Heart right ventricle (tissue), 16 donors: ENCODE data around the gene CNPY4. TPM values are rescaled to one million over a fixed set of nuclear protein-coding genes. Genes with fewer than 3 reads are reported as not detected.

Source experiments
- ATAC-seq, 8 donors: fragments of 200-7000 bp; cut with Tn5 transposase; one replicate each; pipeline ENCODE4 v1.9.1; 2020; ENCODE audit warnings: mild to moderate bottlenecking in 8 of 8, moderate library complexity in 8 of 8, moderate number of reproducible peaks in 1 of 8
- DNase-seq, 2 donors: peaks; one replicate each; pipeline ENCODE4 v3.0.0-alpha.2; 2020
- H3K27ac ChIP-seq, 10 donors: fragments of 200-600 bp; sonication (generic) in 2 of 10; one replicate each; pipeline versions ENCODE4 v1.5.0 to v1.8.0; 2020 to 2022; ENCODE audit warnings: mild to moderate bottlenecking in 3 of 10
- H3K27me3 ChIP-seq, 7 donors: fragments of 200-600 bp; one replicate each; pipeline ENCODE4 v1.8.0; 2021 to 2022; ENCODE audit warnings: mild to moderate bottlenecking in 2 of 7
- H3K36me3 ChIP-seq, 9 donors: fragments of 200-600 bp; sonication (generic) in 1 of 9; one replicate each; pipeline versions ENCODE4 v1.5.0 to v1.8.0; 2020 to 2022; ENCODE audit warnings: mild to moderate bottlenecking in 2 of 9
- H3K4me1 ChIP-seq, 9 donors: fragments of 200-600 bp; sonication (generic) in 1 of 9; one replicate each; pipeline versions ENCODE4 v1.5.0 to v1.8.0; 2020 to 2022; ENCODE audit warnings: mild to moderate bottlenecking in 4 of 9
- H3K4me3 ChIP-seq, 10 donors: fragments of 200-600 bp; sonication (generic) in 2 of 10; one replicate each; pipeline versions ENCODE4 v1.5.0 to v1.8.0; 2020 to 2022; ENCODE audit warnings: mild to moderate bottlenecking in 7 of 10, moderate library complexity in 2 of 10
- H3K9me3 ChIP-seq, 11 donors: fragments of 200-600 bp in 10 of 11; sonication (generic) in 2 of 11; one replicate each; pipeline versions ENCODE4 v1.5.0 to v1.8.0; 2013 to 2022; ENCODE audit warnings: mild to moderate bottlenecking in 2 of 11, control low read depth in 1 of 11, moderate library complexity in 1 of 11
- CTCF ChIP-seq, 9 donors: fragments of 200-600 bp; sonication (generic) in 2 of 9; IDR thresholded peaks; one replicate each; pipeline versions ENCODE4 v1.5.0 to v1.8.0; 2021 to 2022; ENCODE audit warnings: antibody characterized with exemption in 9 of 9, mild to moderate bottlenecking in 5 of 9, moderate library complexity in 1 of 9
- WGBS, 2 donors: extraction: QIAGEN DNeasy Blood & Tissue Kit; methylation state at CpG; one replicate each; pipeline ENCODE4 v1.1.7; 2013; ENCODE audit warnings: inconsistent platforms in 1 of 2; 5-methylcytosine and 5-hydroxymethylcytosine counted together
- intact Hi-C, 10 donors: fragments of 100-400 bp; cut with DNase I; formaldehyde crosslinking; loops; one replicate each; pipeline versions ENCODE4 v1.11.1 to v1.14.2; 2022
- polyA plus RNA-seq, 2 donors: library from polyadenylated mRNA; stranded (reverse); fragments of 200-250 nt; gene quantifications; one replicate each; pipeline ENCODE4 v1.2.3, GENCODE V29; 2013
- total RNA-seq, 10 donors: library from RNA; stranded (reverse); fragmentation: NEBNext Ultra II Directional in 3 of 10; extraction: Animal tissue kit (Norgen Biotek cat#: 25700) in 3 of 10; gene quantifications; one replicate each; pipeline versions ENCODE4 v1.2.1 to v1.2.4, GENCODE V29; 2021 to 2023
- donor health status: Arrhythmogenic right ventricular cardiomyopathy.
- donor health status: ischemic (EF 13 %, LVEDD 7.1; RV severe dilation, severe dysfunction).
- donor health status: healthy with polysubstance abuse.
- donor health status: DM: no; HTN: yes; CAD: no.
- donor health status: DM: no; HTN: no; CAD: no.
- donor health status: ischemic (EF 25% LVEDD 6.9; RV normal size, moderate dysfunction).
- donor health status: ischemic (EF 25% LVEDD 5.7; RV mildly dilated, moderate dysfunction).
- donor health status: healthy.
- donor health status: DM: yes; HTN: yes; CAD: no.
- donor health status: Ischemic cardiomyopathy.
- donor health status: ischemic (EF 35%, LVEDD 5.7; RV mildly dilated, moderate dysfunction).
- donor health status: nonischemic (EF 11% LVEDD 7.7; RV severe dilation, severe dysfunction).
- donor health status: DM: yes; HTN: yes; CAD: no.
- donor health status: PGD.
- donor health status: ischemic (EF 29% LVEDD 5.4; RV normal size, mild dysfunction).
- donor health status: nonischemic (EF 23%, LVEDD 6.1; RV moderate dilation, normal function).

The CNPY4 gene
- total and polyA plus RNA-seq, 12 donors, result 4.9 to 13.7 (median 7.4) TPM

GRCh38 chr7:100158229-100159098, 39.0 kb downstream of the CNPY4 start, which contains the start of gene TRAPPC14:
Gene TRAPPC14, minus strand, starts transcription at chr7:100158723. Its CDS starts 224 bp downstream, at chr7:100158499.
- 1 to 2% methylated on average over 87 of the region's 87 CpGs for WGBS, 2 donors
- peaks cover 7 to 48% (median 20%) of the 10 kb centered on the region in 9 donors for H3K4me1 ChIP-seq
- peak; percentile 85 to 94 (median 92) for ATAC-seq
- H3K27ac ChIP-seq, result peak within 1 kb of the TSS; percentile 30 to 97 (median 88)
- peak within 1 kb of the TSS; percentile 75 to 99 (median 89) for H3K4me3 ChIP-seq
- no peaks in the 10 kb centered on the region for H3K9me3 ChIP-seq
- intact Hi-C loops, result loop anchor here in 1 of 10 donors (10.0 kb wide), 1 partner anchor 56 kb away; the partner anchor contains the start of gene PVRIG
- H3K27me3 ChIP-seq, result no peaks in the 10 kb centered on the region
- no peak for TF ChIP-seq CTCF (IDR thresholded peaks at IDR 0.05)
- DNase-seq, result peak; percentile 94
- peaks cover 0 to 38% (median 26%) of the 10 kb centered on the region in 9 donors for H3K36me3 ChIP-seq

DNA sequence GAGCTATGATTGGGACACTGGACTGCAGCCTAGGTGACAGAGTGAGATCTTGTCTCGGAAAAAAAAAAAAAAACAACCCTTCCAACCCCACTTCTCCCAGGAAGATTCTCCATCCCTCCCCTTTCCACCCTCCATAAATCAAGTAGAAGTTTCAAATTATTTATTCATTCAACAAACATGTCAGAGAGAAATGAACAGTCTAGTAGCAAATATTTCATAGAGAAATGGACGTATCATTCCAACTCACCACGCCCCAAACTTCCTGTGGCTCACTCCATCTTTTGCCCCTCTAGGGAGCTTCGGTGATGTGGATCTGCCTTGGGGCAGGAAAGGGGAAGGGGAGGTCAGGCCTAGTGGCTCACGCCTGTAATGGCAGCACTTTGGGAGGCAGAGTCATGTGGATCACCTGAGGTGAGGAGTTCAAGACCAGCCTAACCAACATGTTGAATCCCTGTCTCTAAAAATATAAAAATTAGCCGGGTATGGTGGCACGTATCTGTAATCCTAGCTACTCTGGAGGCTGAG, 39.7 kb downstream of the CNPY4 start:
- H3K27ac ChIP-seq, result peak overlapping the region; percentile 30 to 97 (median 88)
- no peaks in the 10 kb centered on the region for H3K9me3 ChIP-seq
- H3K27me3 ChIP-seq, result no peaks in the 10 kb centered on the region
- intact Hi-C loops, result loop anchor here in 1 of 10 donors (10.0 kb wide), 1 partner anchor 56 kb away; the partner anchor contains the start of gene PVRIG
- no peak for TF ChIP-seq CTCF (IDR thresholded peaks at IDR 0.05)
- 63 to 64% methylated on average over 7 of the region's 7 CpGs for WGBS, 2 donors
- H3K4me3 ChIP-seq, result peak overlapping the region in 9 of 10 donors; percentile 75 to 99 (median 90)
- peaks cover 7 to 43% (median 20%) of the 10 kb centered on the region in 9 donors for H3K4me1 ChIP-seq
- ATAC-seq (no peak), DNase-seq (no peak)
- peaks cover 0 to 31% (median 19%) of the 10 kb centered on the region in 9 donors for H3K36me3 ChIP-seq

DNA sequence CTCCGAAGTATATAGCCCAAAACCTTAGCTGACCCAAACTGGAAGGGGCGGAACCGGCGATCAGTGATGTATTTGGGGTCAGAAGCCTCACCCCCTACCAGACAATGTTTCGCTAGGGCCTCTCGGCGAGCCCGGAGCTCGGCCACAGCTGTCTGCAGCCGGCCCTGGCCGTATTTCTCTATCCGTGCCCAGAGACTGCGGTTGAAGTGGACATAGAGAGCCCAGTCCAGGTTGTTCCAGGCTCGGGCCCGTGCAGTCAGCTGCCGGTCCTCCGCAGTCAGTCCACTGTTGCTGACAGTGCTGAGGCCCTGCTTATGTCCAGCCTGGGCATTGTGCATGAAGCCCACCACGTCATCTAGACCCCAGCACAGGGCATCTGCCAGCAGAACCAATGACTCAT, 40.6 kb downstream of the CNPY4 start:
- no peaks in the 10 kb centered on the region for H3K9me3 ChIP-seq
- peaks cover 7 to 35% (median 20%) of the 10 kb centered on the region in 9 donors for H3K4me1 ChIP-seq
- H3K27ac ChIP-seq, result no peak overlapping the region
- intact Hi-C loops, result no loop called here
- H3K36me3 ChIP-seq, result peaks cover 0 to 22% (median 12%) of the 10 kb centered on the region in 9 donors
- no peak overlapping the region for H3K4me3 ChIP-seq
- H3K27me3 ChIP-seq, result no peaks in the 10 kb centered on the region
- DNase-seq, result no peak
- WGBS, 2 donors, result 94% methylated on average over 18 of the region's 18 CpGs
- no peak for TF ChIP-seq CTCF (IDR thresholded peaks at IDR 0.05)
- no peak for ATAC-seq

- peaks cover under 1 to 28% (median 15%) of the 10 kb centered on the region in 9 donors for H3K4me1 ChIP-seq
- 75 to 77% methylated on average over 6 of the region's 6 CpGs for WGBS, 2 donors
- H3K27me3 ChIP-seq, result peaks cover 0 to 21% (median 9%) of the 10 kb centered on the region in 7 donors
- no peak for DNase-seq
- peak overlapping the region in 1 of 10 donors; percentile 40 for H3K27ac ChIP-seq
- intact Hi-C loops, result no loop called here
- H3K4me3 ChIP-seq, result no peak overlapping the region
- H3K36me3 ChIP-seq, result no peaks in the 10 kb centered on the region
- TF ChIP-seq CTCF (IDR thresholded peaks at IDR 0.05), result no peak
- no peak for ATAC-seq
- H3K9me3 ChIP-seq, result no peaks in the 10 kb centered on the region
Measured at GRCh38 chr7:100163006-100163531, 43.6 kb downstream of the CNPY4 start.
